HG02798 (cell line): ENCODE measurements around the gene SLIRP.
"Not testable (repeated sequence)": the region's sequence is repeated elsewhere in the genome, so short reads cannot be mapped to it uniquely, and the experiment has no call there.

Source experiments
- ATAC-seq: cut with Tn5 transposase; IDR thresholded peaks from one replicate; pipeline ENCODE4 v1.9.1; 2021; ENCODE audit warnings: mild to moderate bottlenecking; ENCODE audit not compliant: unreplicated experiment, poor library complexity

SLIRP gene

GRCh38 chr14:77738559-77739250 lies 30.8 kb downstream of the SLIRP start:
- no peak for ATAC-seq

- no peak for ATAC-seq
Measured at GRCh38 chr14:77741438-77741837, 33.5 kb downstream of the SLIRP start.

- ATAC-seq, result no peak
Measured at GRCh38 chr14:77746064-77746702, 38.3 kb downstream of the SLIRP start.

- ATAC-seq, result not testable (repeated sequence)
Measured at GRCh38 chr14:77747425-77747824, 39.5 kb downstream of the SLIRP start.

GRCh38 chr14:77752266-77752665 lies 44.4 kb downstream of the SLIRP start:
- ATAC-seq, result no peak

- no peak for ATAC-seq
Measured at GRCh38 chr14:77752799-77753516, 45.1 kb downstream of the SLIRP start.

GRCh38 chr14:77760381-77761204 lies 52.7 kb downstream of the SLIRP start, which contains the start of gene SNW1:
SNW1 (minus strand) TSS chr14:77761156; CDS start chr14:77761127, 29 bp downstream.
- peak; percentile 96 for ATAC-seq

- ATAC-seq, result peak; percentile 36
Measured at GRCh38 chr14:77761205-77761931, 53.5 kb downstream of the SLIRP start.

- ATAC-seq, result no peak
Measured at GRCh38 chr14:77763316-77763715, 55.4 kb downstream of the SLIRP start.

GRCh38 chr14:77763978-77764377 lies 56.1 kb downstream of the SLIRP start:
- no peak for ATAC-seq
